AG04450 (cell line): ENCODE measurements around the gene SLC28A1. TPM values are rescaled to one million over a fixed set of nuclear protein-coding genes. Genes with fewer than 3 reads are reported as not detected.

ENCODE experiments used
- CTCF ChIA-PET: fragments of 300-600, 350-600 bp; formaldehyde crosslinking; extraction: SDS; loops from one replicate; lab custom pipeline; 2022; ENCODE audit warnings: antibody characterized with exemption, inconsistent platforms; lab: Charles Lee
- POLR2A ChIA-PET: fragments of 350-600 bp; formaldehyde crosslinking; extraction: SDS; loops from one replicate; lab custom pipeline; 2021; ENCODE audit warnings: antibody characterized with exemption, inconsistent platforms; lab: Yijun Ruan, JAX
- DNase-seq: peaks from one replicate; pipeline ENCODE4 v3.0.0-alpha.2; 2011; ENCODE audit warnings: low read depth, low spot score
- H3K27ac ChIP-seq: one replicate; pipeline ENCODE4 v1.5.1; 2012; ENCODE audit warnings: low read depth, low read length, control low read depth
- H3K27me3 ChIP-seq: one replicate; pipeline ENCODE4 v1.6.0; 2012; ENCODE audit warnings: low read length; ENCODE audit not compliant: control insufficient read depth, insufficient read depth
- H3K4me3 ChIP-seq: 2 replicates; pipeline ENCODE4 v1.5.1; 2011; ENCODE audit warnings: mild to moderate bottlenecking, low read depth, low read length, control low read depth
- H3K9me3 ChIP-seq: 2 replicates; pipeline ENCODE4 v1.5.1; 2012; ENCODE audit warnings: low read length; ENCODE audit not compliant: control insufficient read depth, insufficient read depth
- CTCF ChIP-seq: IDR thresholded peaks from 2 replicates; pipeline ENCODE4 v1.5.1; 2011; ENCODE audit warnings: low read depth, low read length, control low read depth, inconsistent platforms
- polyA plus RNA-seq: library from polyadenylated mRNA; depleted of rRNA; stranded (reverse); fragments of >200 nt; gene quantifications from 2 replicates; pipeline ENCODE4 v1.2.3, GENCODE V29; 2011

Gene SLC28A1
- polyA plus RNA-seq, 1 experiment = not detected

- Histone ChIP-seq H3K27ac (no peak overlapping the region), H3K4me3 (no peak overlapping the region), H3K9me3 (no peaks in the 10 kb centered on the region), H3K27me3 (no peaks in the 10 kb centered on the region)
- CTCF ChIA-PET = interaction anchor here (0.5 to 2.2 kb wide), 5 partner anchors 33 to 566 kb away, joined by 3 to 7 read pairs (median 4); no protein-coding TSS in a partner anchor
- POLR2A ChIA-PET = no interaction called here
- DNase-seq = no peak
- TF ChIP-seq CTCF = no peak
Observed at GRCh38 chr15:84987949-84988624, 103.6 kb downstream of the SLC28A1 start.

DNA sequence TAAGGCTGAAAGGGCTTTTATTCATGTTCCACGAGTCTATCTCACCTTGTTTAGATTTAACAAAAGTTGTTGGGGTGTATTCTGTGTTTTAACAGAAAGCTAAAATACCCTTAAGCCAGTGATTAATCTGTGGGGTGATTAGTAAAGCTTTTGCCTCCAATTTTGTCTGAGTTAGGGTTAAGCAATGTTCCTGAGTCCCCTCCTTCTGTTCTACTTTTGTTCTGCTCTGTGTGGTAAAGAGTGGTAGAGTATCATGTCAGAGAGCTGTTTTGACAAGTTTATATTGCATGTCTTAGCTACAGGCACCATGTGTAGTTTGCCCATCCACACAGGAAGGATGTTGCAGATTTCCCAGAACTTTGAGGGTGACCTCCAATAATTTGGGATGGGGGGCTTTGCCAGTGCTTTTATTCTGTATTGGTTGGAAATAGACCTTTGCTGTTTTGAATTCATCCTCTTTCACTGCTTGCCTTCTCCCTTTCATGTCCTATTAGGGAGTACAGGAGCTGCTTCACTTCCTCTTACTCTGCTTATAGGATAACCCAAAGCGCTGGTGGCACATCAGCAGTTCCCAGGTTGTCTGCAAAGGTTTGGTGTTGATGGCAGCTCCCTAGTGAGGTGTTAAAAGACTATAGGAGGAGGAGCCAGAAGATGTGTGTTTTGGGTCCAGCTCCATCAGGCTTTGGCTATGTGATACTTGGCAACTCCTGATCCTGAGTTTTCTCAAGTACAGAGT is 104.6 kb downstream of the SLC28A1 start:
- no peak for TF ChIP-seq CTCF
- no peak for DNase-seq
- H3K27me3 ChIP-seq = no peaks in the 10 kb centered on the region
- no peak overlapping the region for H3K27ac ChIP-seq
- ChIA-PET CTCF (interaction anchor here (1.4 to 1.5 kb wide), 2 partner anchors 34 to 401 kb away, joined by 3 to 4 read pairs; no protein-coding TSS in a partner anchor), POLR2A (no interaction called here)
- H3K4me3 ChIP-seq = no peak overlapping the region
- no peaks in the 10 kb centered on the region for H3K9me3 ChIP-seq

GRCh38 chr15:84990507-84990906 is 106.0 kb downstream of the SLC28A1 start:
- ChIA-PET POLR2A (no interaction called here), CTCF (no interaction called here)
- H3K27ac ChIP-seq = no peak overlapping the region
- no peaks in the 10 kb centered on the region for H3K27me3 ChIP-seq
- no peaks in the 10 kb centered on the region for H3K9me3 ChIP-seq
- DNase-seq = no peak
- H3K4me3 ChIP-seq = no peak overlapping the region
- no peak for TF ChIP-seq CTCF

- ChIA-PET POLR2A (no interaction called here), CTCF (no interaction called here)
- Histone ChIP-seq H3K9me3 (no peaks in the 10 kb centered on the region), H3K27me3 (no peaks in the 10 kb centered on the region), H3K27ac (no peak overlapping the region), H3K4me3 (no peak overlapping the region)
- DNase-seq = no peak
- TF ChIP-seq CTCF = no peak
Observed at GRCh38 chr15:84991014-84991712, 106.7 kb downstream of the SLC28A1 start.
